Measurements from ENCODE around the gene ACBD4.

GRCh38 chr17:45155483-45155882 lies 20.0 kb downstream of the ACBD4 start:
- TF ChIP-seq CTCF (IDR thresholded peaks at IDR 0.05) (no peak), POLR2A (IDR thresholded peaks at IDR 0.05) (no peak)
